HEK293 (cell line): ENCODE measurements around the gene PIGR.

Experiments used
- CTCF ChIA-PET: fragments of 350-600 bp; formaldehyde crosslinking; extraction: SDS; loops from one replicate; lab custom pipeline; 2021; ENCODE audit warnings: antibody characterized with exemption; lab: Yijun Ruan, JAX
- POLR2A ChIA-PET: fragments of 300-600 bp; formaldehyde crosslinking; extraction: SDS; loops from one replicate; lab custom pipeline; 2020; ENCODE audit warnings: antibody characterized with exemption, inconsistent platforms; lab: Yijun Ruan, JAX
- H3K27ac ChIP-seq: fragments of 200-500 bp; sonication (Bioruptor generic); 2 replicates; pipeline ENCODE4 v1.5.1; 2014; ENCODE audit warnings: low read depth, low read length, control low read depth, inconsistent platforms; ENCODE audit errors: extremely low read depth
- H3K36me3 ChIP-seq, 2 experiments: fragments of 200-500 bp in 1 of 2; sonication (Bioruptor generic) in 1 of 2; 1 replicate in 1 of 2; 2 replicates in 1 of 2; pipeline ENCODE4 v1.5.1; 2014 to 2017; ENCODE audit warnings: inconsistent platforms in 2 of 2, low read length in 2 of 2; ENCODE audit not compliant: control insufficient read depth in 2 of 2, insufficient read depth in 1 of 2
- H3K4me1 ChIP-seq: fragments of 200-500 bp; sonication (Bioruptor generic); 2 replicates; pipeline ENCODE4 v1.5.1; 2014; ENCODE audit warnings: mild to moderate bottlenecking, low read length, inconsistent platforms; ENCODE audit not compliant: control insufficient read depth, insufficient read depth
- H3K4me3 ChIP-seq: 2 replicates; pipeline ENCODE4 v1.5.1; 2011; ENCODE audit warnings: low read depth, mild to moderate bottlenecking, control low read depth, low read length, moderate library complexity
- H3K9me3 ChIP-seq: fragments of 200-500 bp; sonication (Bioruptor generic); 2 replicates; pipeline ENCODE4 v1.5.1; 2014; ENCODE audit warnings: low read depth, low read length, inconsistent platforms; ENCODE audit not compliant: control insufficient read depth, insufficient read depth
- BCL11A ChIP-seq: fragments of 450-650 bp; formaldehyde crosslinking; IDR thresholded peaks from 2 replicates; pipeline ENCODE4 v1.5.1; 2016; ENCODE audit warnings: low read depth, missing biosample characterization, missing genetic modification characterization
- GLIS2 ChIP-seq: fragments of 450-650 bp; formaldehyde crosslinking; IDR thresholded peaks from 2 replicates; pipeline ENCODE4 v1.5.1; 2016; ENCODE audit warnings: missing biosample characterization, missing genetic modification characterization
- IKZF3 ChIP-seq: fragments of 450-650 bp; IDR thresholded peaks from 2 replicates; pipeline ENCODE4 v1.5.0; 2018; ENCODE audit warnings: missing biosample characterization, mild to moderate bottlenecking, missing genetic modification characterization, moderate library complexity
- OSR2 ChIP-seq: fragments of 450-650 bp; formaldehyde crosslinking; IDR thresholded peaks from 2 replicates; pipeline ENCODE4 v1.5.1; 2016; ENCODE audit warnings: missing biosample characterization, missing genetic modification characterization
- OVOL3 ChIP-seq: fragments of 450-650 bp; formaldehyde crosslinking; IDR thresholded peaks from 2 replicates; pipeline ENCODE4 v1.5.1; 2016; ENCODE audit warnings: missing biosample characterization, missing genetic modification characterization
- SP7 ChIP-seq: fragments of 450-650 bp; formaldehyde crosslinking; IDR thresholded peaks from 2 replicates; pipeline ENCODE4 v1.5.1; 2016; ENCODE audit warnings: missing biosample characterization, missing genetic modification characterization
- ZBTB20 ChIP-seq: fragments of 450-650 bp; formaldehyde crosslinking; IDR thresholded peaks from 2 replicates; pipeline ENCODE4 v1.5.1; 2016; ENCODE audit warnings: missing biosample characterization, missing genetic modification characterization
- ZNF112 ChIP-seq: fragments of 450-650 bp; formaldehyde crosslinking; IDR thresholded peaks from 2 replicates; pipeline ENCODE4 v1.5.0; 2017; ENCODE audit warnings: missing biosample characterization, missing genetic modification characterization
- ZNF138 ChIP-seq: fragments of 450-650 bp; formaldehyde crosslinking; IDR thresholded peaks from 2 replicates; pipeline ENCODE4 v1.5.1; 2016; ENCODE audit warnings: missing biosample characterization, missing genetic modification characterization, borderline replicate concordance
- ZNF221 ChIP-seq: fragments of 450-650 bp; formaldehyde crosslinking; IDR thresholded peaks from 2 replicates; pipeline ENCODE4 v1.5.1; 2017; ENCODE audit warnings: missing biosample characterization, missing genetic modification characterization, borderline replicate concordance
- ZNF23 ChIP-seq: fragments of 450-650 bp; formaldehyde crosslinking; IDR thresholded peaks from 2 replicates; pipeline ENCODE4 v1.5.1; 2016; ENCODE audit warnings: missing biosample characterization, missing genetic modification characterization, borderline replicate concordance
- ZNF248 ChIP-seq: fragments of 450-650 bp; formaldehyde crosslinking; IDR thresholded peaks from 2 replicates; pipeline ENCODE4 v1.5.1; 2017; ENCODE audit warnings: missing biosample characterization, missing genetic modification characterization
- ZNF280C ChIP-seq: fragments of 450-650 bp; formaldehyde crosslinking; IDR thresholded peaks from 2 replicates; pipeline ENCODE4 v1.5.1; 2016; ENCODE audit warnings: missing biosample characterization, missing genetic modification characterization
- ZNF510 ChIP-seq: fragments of 450-650 bp; formaldehyde crosslinking; IDR thresholded peaks from 2 replicates; pipeline ENCODE4 v1.5.1; 2018; ENCODE audit warnings: mild to moderate bottlenecking, missing genetic modification characterization, missing biosample characterization; ENCODE audit not compliant: insufficient replicate concordance
- ZNF544 ChIP-seq: fragments of 450-650 bp; formaldehyde crosslinking; IDR thresholded peaks from 2 replicates; pipeline ENCODE4 v1.5.0; 2017; ENCODE audit warnings: missing biosample characterization, missing genetic modification characterization
- ZNF558 ChIP-seq: fragments of 450-650 bp; formaldehyde crosslinking; IDR thresholded peaks from 2 replicates; pipeline ENCODE4 v1.5.1; 2016; ENCODE audit warnings: missing biosample characterization, missing genetic modification characterization
- ZNF660 ChIP-seq: fragments of 450-650 bp; IDR thresholded peaks from 2 replicates; pipeline ENCODE4 v1.5.1; 2018; ENCODE audit warnings: missing biosample characterization, mild to moderate bottlenecking, missing genetic modification characterization
- ZNF692 ChIP-seq: fragments of 450-650 bp; formaldehyde crosslinking; IDR thresholded peaks from 2 replicates; pipeline ENCODE4 v1.5.1; 2016; ENCODE audit warnings: missing biosample characterization, missing genetic modification characterization
- ZNF785 ChIP-seq: fragments of 450-650 bp; formaldehyde crosslinking; IDR thresholded peaks from 2 replicates; pipeline ENCODE4 v1.5.1; 2016; ENCODE audit warnings: missing biosample characterization, missing genetic modification characterization
- ZNF843 ChIP-seq: fragments of 450-650 bp; formaldehyde crosslinking; IDR thresholded peaks from 2 replicates; pipeline ENCODE4 v1.5.1; 2016; ENCODE audit warnings: missing biosample characterization, missing genetic modification characterization
- TF ChIP-seq, protein P1 (sequence below): fragments of 450-650 bp; formaldehyde crosslinking; IDR thresholded peaks from 2 replicates; pipeline ENCODE4 v1.5.1; 2016; ENCODE audit warnings: missing biosample characterization, missing genetic modification characterization
- TF ChIP-seq, protein P2 (sequence below): fragments of 450-650 bp; formaldehyde crosslinking; IDR thresholded peaks from 2 replicates; pipeline ENCODE4 v1.5.1; 2016; ENCODE audit warnings: missing biosample characterization, missing genetic modification characterization, low read depth

PIGR gene

DNA sequence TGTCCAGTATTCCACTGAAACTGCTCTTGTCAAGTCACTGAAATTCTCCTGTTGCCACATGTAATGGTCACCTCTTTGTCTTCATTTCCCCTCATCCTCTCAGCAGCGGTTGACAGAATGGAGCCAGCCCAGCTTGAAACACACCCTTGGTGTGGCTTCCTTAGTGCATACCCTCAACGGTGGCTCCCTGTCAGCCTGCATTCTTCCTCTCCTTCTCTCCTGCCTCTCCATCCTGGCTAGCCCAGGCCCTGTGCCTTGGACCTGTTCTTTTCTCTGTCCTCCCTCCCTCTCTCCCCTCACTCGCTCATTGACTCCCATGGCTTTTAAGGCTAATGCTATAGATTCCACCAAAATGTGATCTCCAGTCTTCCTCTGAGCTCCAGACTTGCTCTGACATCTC, 28.2 kb downstream of the PIGR start:
- H3K4me1 ChIP-seq = no peaks in the 10 kb centered on the region
- TF ChIP-seq ZNF692 = no peak
- TF ChIP-seq ZNF138 (tag by site-specific recombination) = no peak
- no peak for TF ChIP-seq ZNF23 (tag by site-specific recombination)
- no peak for TF ChIP-seq ZNF558 (tag by site-specific recombination)
- TF ChIP-seq ZNF660 (tag by site-specific recombination) = no peak
- TF ChIP-seq ZBTB20 = no peak
- no peaks in the 10 kb centered on the region for H3K36me3 ChIP-seq
- H3K9me3 ChIP-seq = no peaks in the 10 kb centered on the region
- no peak overlapping the region for H3K27ac ChIP-seq
- ChIA-PET CTCF (interaction anchor here (0.6 to 1.8 kb wide), 7 partner anchors 12 to 311 kb away, joined by 3 to 7 read pairs (median 3); partner anchors contain the start of gene IL20), POLR2A (no interaction called here)
- no peak overlapping the region for H3K4me3 ChIP-seq

DNA sequence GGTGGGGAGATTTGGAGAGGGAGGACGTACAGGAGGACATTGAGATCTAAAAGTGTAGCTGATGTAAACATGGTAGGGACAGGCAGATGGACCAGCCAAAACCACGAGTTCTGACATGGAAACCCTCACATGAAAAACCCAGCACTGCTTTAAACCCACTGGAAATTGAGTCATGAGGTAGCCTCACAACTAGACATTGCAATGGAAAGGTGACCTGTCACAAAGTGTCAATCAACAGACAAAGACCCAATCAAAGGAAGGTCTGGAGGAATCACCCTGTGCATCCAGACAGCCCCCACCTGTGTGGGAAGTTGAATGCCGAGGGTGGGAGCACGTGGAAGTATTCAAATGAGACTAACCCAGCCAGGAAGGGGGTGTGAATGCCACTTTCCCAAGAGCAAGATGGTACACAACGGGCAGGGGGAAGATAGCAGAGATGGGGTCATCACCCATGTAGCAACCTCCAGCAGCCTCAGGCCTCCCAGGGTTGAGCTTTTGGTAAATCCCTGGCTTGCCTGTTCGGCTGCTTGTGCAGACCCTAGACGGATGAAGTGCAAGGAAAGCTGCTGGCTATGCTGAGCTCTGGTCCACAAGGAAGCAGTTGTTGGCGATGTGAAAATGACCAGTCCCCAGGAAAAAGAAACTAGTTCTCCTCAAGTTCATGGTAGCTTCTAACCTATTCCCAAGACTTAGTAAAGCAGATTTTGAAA, 30.1 kb downstream of the PIGR start:
- ChIA-PET POLR2A (no interaction called here), CTCF (interaction anchor here (0.5 to 2.3 kb wide), 9 partner anchors 19 to 282 kb away, joined by 3 to 12 read pairs (median 4); partner anchors contain the start of gene IL20)
- Histone ChIP-seq H3K27ac (no peak overlapping the region), H3K9me3 (no peaks in the 10 kb centered on the region), H3K36me3 (no peaks in the 10 kb centered on the region), H3K4me1 (no peaks in the 10 kb centered on the region)
- TF ChIP-seq ZNF221 (tag by site-specific recombination) = no peak
- no peak for TF ChIP-seq GLIS2 (tag by site-specific recombination)
- TF ChIP-seq ZNF544 = no peak
- no peak for TF ChIP-seq IKZF3 (tag by site-specific recombination)
- TF ChIP-seq, protein P1, sequence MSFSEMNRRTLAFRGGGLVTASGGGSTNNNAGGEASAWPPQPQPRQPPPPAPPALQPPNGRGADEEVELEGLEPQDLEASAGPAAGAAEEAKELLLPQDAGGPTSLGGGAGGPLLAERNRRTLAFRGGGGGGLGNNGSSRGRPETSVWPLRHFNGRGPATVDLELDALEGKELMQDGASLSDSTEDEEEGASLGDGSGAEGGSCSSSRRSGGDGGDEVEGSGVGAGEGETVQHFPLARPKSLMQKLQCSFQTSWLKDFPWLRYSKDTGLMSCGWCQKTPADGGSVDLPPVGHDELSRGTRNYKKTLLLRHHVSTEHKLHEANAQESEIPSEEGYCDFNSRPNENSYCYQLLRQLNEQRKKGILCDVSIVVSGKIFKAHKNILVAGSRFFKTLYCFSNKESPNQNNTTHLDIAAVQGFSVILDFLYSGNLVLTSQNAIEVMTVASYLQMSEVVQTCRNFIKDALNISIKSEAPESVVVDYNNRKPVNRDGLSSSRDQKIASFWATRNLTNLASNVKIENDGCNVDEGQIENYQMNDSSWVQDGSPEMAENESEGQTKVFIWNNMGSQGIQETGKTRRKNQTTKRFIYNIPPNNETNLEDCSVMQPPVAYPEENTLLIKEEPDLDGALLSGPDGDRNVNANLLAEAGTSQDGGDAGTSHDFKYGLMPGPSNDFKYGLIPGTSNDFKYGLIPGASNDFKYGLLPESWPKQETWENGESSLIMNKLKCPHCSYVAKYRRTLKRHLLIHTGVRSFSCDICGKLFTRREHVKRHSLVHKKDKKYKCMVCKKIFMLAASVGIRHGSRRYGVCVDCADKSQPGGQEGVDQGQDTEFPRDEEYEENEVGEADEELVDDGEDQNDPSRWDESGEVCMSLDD (tag by site-specific recombination) = no peak
- no peak for TF ChIP-seq ZNF248 (tag by site-specific recombination)
- no peak for TF ChIP-seq BCL11A (tag by site-specific recombination)
- TF ChIP-seq, protein P2, sequence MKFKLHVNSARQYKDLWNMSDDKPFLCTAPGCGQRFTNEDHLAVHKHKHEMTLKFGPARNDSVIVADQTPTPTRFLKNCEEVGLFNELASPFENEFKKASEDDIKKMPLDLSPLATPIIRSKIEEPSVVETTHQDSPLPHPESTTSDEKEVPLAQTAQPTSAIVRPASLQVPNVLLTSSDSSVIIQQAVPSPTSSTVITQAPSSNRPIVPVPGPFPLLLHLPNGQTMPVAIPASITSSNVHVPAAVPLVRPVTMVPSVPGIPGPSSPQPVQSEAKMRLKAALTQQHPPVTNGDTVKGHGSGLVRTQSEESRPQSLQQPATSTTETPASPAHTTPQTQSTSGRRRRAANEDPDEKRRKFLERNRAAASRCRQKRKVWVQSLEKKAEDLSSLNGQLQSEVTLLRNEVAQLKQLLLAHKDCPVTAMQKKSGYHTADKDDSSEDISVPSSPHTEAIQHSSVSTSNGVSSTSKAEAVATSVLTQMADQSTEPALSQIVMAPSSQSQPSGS (tag by site-specific recombination) = no peak
- TF ChIP-seq ZNF112 (tag by site-specific recombination) = no peak
- TF ChIP-seq OVOL3 (tag by site-specific recombination) = no peak
- no peak for TF ChIP-seq ZNF138 (tag by site-specific recombination)
- no peak for TF ChIP-seq SP7
- TF ChIP-seq ZNF510 (tag by site-specific recombination) = no peak
- TF ChIP-seq ZNF280C (tag by site-specific recombination) = no peak
- TF ChIP-seq ZNF785 (tag by site-specific recombination) = no peak
- TF ChIP-seq OSR2 (tag by site-specific recombination) = no peak
- TF ChIP-seq ZNF843 (tag by site-specific recombination) = no peak
- TF ChIP-seq, all 188 proteins: peak for 0
- no peak overlapping the region for H3K4me3 ChIP-seq
